HPDE6-E6E7 (cell line): ENCODE measurements around the gene STEAP2.
"Not testable (repeated sequence)": the region's sequence is repeated elsewhere in the genome, so short reads cannot be mapped to it uniquely, and the experiment has no call there.

Source experiments
- DNase-seq: peaks from one replicate; pipeline ENCODE4 v3.0.0; 2011; ENCODE audit warnings: missing footprints; ENCODE audit errors: extremely low spot score

The STEAP2 gene

GRCh38 chr7:90211391-90212148, at the start of gene STEAP2:
TSS of gene STEAP2 (plus strand) at chr7:90211740. CDS start at chr7:90225083, 13,343 bp downstream.
- DNase-seq = peak; percentile 80

GRCh38 chr7:90163534-90163933, 48.0 kb upstream of the STEAP2 start:
- no peak for DNase-seq

GRCh38 chr7:90165724-90166123, 45.8 kb upstream of the STEAP2 start:
- DNase-seq = no peak

- no peak for DNase-seq
These were observed 45.4 kb upstream of the STEAP2 start for GRCh38 chr7:90166153-90166552.

- no peak for DNase-seq
These were observed 44.2 kb upstream of the STEAP2 start for GRCh38 chr7:90167361-90167760.

- DNase-seq = no peak
These were observed 41.6 kb upstream of the STEAP2 start for GRCh38 chr7:90169891-90170290.

- DNase-seq = no peak
These were observed 39.4 kb upstream of the STEAP2 start for GRCh38 chr7:90172121-90172520.

GRCh38 chr7:90172624-90173023, 38.9 kb upstream of the STEAP2 start:
- no peak for DNase-seq

- no peak for DNase-seq
These were observed 38.3 kb upstream of the STEAP2 start for GRCh38 chr7:90173127-90173844.

GRCh38 chr7:90175667-90176066, 35.9 kb upstream of the STEAP2 start:
- DNase-seq = no peak

- no peak for DNase-seq
These were observed 35.3 kb upstream of the STEAP2 start for GRCh38 chr7:90176195-90176594.

- DNase-seq = no peak
These were observed 33.4 kb upstream of the STEAP2 start for GRCh38 chr7:90178166-90178565.

- peak; percentile 60 for DNase-seq
These were observed 32.8 kb upstream of the STEAP2 start for GRCh38 chr7:90178679-90179278.

- no peak for DNase-seq
These were observed 31.4 kb upstream of the STEAP2 start for GRCh38 chr7:90180011-90180585.

GRCh38 chr7:90180649-90181048, 30.9 kb upstream of the STEAP2 start:
- no peak for DNase-seq

- no peak for DNase-seq
These were observed 30.1 kb upstream of the STEAP2 start for GRCh38 chr7:90181485-90181884.

- DNase-seq = not testable (repeated sequence)
These were observed 25.2 kb upstream of the STEAP2 start for GRCh38 chr7:90186290-90186689.

- DNase-seq = no peak
These were observed 24.0 kb upstream of the STEAP2 start for GRCh38 chr7:90187507-90188050.

- DNase-seq = no peak
These were observed 23.3 kb upstream of the STEAP2 start for GRCh38 chr7:90188281-90188680.

GRCh38 chr7:90190995-90191394, 20.5 kb upstream of the STEAP2 start:
- DNase-seq = no peak

GRCh38 chr7:90191648-90192047, 19.9 kb upstream of the STEAP2 start:
- no peak for DNase-seq
